HG02623 (cell line): ENCODE measurements around the gene MAPK8.
"Not testable (repeated sequence)": the region's sequence is repeated elsewhere in the genome, so short reads cannot be mapped to it uniquely, and the experiment has no call there.

Experiments used
- ATAC-seq: cut with Tn5 transposase; IDR thresholded peaks from one replicate; pipeline ENCODE4 v1.9.1; 2021; ENCODE audit warnings: moderate library complexity; ENCODE audit not compliant: unreplicated experiment

The MAPK8 gene

DNA sequence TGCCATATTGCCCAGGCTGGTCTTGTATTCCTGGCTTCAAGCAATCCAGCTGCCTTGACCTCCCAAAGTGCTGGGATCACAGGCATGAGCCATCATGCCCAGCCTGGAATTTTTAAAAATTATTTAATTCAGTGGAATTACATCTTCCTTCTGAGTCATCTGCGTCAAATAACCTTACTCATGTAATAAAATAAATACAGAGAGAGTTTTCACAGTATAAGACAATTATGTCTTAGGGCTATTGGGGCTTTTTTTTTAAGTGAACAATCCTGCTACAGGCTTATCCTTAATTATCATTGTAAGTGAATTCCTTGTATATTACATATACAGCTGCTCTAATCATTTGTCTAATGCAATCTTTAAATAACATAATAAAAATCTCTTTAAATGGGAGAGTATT, 108.3 kb downstream of the MAPK8 start:
- no peak for ATAC-seq

DNA sequence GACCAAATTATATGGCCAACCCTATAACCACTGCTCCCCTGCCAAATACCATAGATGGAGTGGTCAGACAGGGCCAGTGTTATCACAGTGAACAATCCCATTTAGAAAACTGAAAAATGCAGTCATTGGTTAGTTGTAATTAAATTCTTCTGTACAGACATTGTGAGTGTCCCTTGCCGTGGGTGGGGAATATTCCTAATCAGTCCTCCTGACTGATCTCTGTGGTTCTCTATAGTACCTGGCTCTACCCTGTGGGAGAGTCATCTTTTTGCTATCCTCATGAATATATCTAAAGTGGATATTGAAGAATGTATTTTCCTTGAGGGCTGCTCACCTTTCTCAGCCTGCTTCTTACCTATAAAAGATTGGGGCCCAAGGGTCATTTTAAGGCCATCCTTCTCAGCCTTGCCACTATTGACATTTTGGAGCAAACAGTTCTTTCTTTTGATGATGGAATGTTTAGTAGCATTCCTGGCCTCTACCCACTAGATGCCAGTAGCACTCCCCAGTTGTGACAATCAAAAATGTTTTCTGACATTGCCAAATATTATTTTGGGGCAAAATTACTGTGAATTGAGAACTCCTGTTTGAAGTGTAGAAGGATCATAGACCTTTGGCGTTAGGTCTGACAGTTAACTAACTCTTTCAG, 110.2 kb downstream of the MAPK8 start:
- no peak for ATAC-seq

- no peak for ATAC-seq
Measured at GRCh38 chr10:48417374-48417773, 110.9 kb downstream of the MAPK8 start.

GRCh38 chr10:48418189-48418788, 111.8 kb downstream of the MAPK8 start:
- ATAC-seq: no peak

DNA sequence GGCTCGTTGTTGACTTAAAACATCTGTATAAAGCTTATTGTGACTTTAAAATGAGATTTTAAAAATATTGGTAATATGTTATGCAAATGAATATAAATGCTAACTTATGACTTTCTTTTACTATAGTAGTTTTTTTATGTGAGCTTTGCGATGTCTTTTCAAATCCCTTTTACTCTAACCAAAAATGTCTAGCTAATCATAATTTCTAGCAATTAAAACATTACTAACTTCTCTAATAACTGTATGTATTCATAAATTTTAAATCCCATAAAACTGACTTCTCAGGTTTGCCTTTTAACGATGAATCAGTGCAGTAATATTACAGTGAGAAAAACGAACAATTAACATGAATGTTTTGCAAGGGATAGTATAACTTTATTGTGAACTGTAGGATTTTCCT, 113.2 kb downstream of the MAPK8 start:
- ATAC-seq: no peak

GRCh38 chr10:48421862-48422261, 115.4 kb downstream of the MAPK8 start:
- not testable (repeated sequence) for ATAC-seq

DNA sequence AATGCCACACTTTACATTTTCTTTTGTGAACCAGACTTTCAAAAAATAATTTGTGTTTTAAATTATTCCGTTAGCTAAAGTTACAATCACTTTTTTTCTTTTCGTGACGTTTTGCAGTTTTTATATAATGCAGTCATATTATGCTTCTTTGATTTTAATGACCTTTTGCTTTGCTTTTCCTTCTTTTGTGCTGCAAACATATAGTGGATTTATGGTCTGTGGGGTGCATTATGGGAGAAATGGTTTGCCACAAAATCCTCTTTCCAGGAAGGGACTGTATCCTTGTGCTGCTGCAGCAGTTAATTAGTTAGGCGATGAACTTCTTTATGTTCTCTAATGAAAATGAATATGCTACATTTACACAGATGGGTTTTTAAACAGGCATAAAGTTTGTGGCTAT, 117.4 kb downstream of the MAPK8 start:
- no peak for ATAC-seq

GRCh38 chr10:48428896-48429295, 122.4 kb downstream of the MAPK8 start:
- ATAC-seq: no peak

DNA sequence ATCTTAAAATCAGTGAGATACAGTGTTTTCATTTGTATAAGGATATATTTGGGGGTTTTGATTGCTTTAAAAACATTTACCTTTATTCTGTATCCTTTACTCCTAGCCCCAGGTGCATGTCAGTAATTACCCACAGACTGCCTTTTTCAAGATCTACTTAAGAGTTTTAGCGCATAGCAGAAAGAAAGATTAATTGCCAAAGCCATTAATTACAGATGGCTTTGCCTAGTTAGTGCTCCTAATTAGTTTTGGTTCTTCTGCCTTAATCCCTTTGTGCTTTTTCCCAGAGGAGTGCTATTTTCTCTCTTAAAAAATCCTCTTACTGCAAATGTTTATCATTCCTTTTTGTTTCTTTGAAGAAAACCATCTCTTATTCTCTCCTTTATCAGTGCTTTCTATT, 122.8 kb downstream of the MAPK8 start:
- ATAC-seq: no peak

- ATAC-seq: no peak
Measured at GRCh38 chr10:48430402-48430993, 124.0 kb downstream of the MAPK8 start.

DNA sequence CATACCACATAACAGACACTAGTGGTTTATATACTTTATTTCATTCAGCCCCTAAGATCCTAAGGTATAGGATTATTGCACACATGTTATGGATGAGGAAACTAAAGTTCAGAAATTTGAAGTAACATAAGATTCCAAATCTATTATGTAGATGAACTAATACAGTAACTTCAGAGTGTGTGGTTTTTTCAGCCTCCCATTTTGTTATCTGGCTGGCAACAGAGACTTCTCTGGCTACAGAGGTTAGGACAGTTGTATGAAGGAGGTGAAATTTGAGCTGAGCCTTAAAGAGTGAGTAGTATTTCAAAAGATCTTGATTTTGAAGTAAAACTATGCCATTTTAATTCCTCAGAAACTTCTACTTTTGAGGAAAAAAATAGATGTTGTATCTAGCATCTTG, 125.4 kb downstream of the MAPK8 start:
- no peak for ATAC-seq

- no peak for ATAC-seq
Measured at GRCh38 chr10:48437546-48437945, 131.1 kb downstream of the MAPK8 start.

DNA sequence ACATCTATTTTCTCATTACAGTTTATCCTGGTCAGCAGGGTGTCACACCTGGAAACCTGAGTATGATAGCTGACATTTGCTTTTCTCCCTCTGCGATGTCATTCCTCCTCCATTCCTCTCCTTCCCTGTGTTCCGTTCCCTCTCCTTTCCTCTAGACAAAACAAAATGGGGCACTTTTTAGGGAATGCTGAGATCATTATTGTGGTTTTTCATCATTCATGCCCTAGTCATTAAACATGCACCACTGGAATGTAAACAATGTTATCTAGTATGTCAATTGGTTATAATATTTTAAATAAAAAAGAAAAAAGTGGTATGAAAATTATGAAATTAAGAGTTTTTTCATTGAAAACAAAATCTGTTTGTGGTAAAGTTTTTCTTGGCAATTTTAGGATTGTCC, 132.6 kb downstream of the MAPK8 start:
- no peak for ATAC-seq

- no peak for ATAC-seq
Measured at GRCh38 chr10:48439581-48440041, 133.1 kb downstream of the MAPK8 start.

- ATAC-seq: no peak
Measured at GRCh38 chr10:48440771-48441170, 134.3 kb downstream of the MAPK8 start.

DNA sequence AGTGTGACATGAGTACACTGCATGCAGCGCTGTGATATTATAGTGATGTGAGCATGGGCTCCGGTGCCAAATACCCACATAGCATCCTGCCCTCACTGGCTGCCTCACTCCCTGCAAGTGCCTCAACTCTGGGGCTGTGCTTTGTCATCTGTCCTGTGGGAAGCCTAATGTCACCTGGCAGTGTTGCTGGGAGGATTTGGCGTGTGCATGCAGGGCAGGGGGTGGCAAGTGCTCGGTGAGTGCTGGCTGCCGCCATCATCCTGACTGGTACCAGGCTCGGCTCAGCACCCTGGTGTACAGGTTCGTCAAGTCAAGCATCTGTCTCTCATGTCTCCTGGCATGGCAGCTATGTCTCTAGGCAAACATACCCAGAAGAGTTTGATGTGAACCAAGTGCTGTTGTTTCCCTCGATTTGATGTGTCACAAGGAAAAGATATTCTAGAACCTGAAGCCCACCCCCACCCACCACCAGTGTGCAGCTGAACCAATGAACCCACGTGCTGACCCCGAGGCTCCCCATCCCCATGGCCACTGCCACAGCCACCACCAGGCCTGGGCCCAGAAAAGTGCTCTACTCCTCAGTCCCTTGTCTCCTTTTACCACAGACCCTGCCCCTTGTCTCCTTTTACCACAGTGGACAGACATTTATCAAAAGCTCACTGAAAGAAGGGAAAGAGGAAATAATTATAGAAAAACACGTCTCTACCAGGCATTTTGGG, 135.8 kb downstream of the MAPK8 start:
- ATAC-seq: no peak

- no peak for ATAC-seq
Measured at GRCh38 chr10:48442809-48443177, 136.3 kb downstream of the MAPK8 start.

- ATAC-seq: no peak
Measured at GRCh38 chr10:48444266-48444665, 137.8 kb downstream of the MAPK8 start.

DNA sequence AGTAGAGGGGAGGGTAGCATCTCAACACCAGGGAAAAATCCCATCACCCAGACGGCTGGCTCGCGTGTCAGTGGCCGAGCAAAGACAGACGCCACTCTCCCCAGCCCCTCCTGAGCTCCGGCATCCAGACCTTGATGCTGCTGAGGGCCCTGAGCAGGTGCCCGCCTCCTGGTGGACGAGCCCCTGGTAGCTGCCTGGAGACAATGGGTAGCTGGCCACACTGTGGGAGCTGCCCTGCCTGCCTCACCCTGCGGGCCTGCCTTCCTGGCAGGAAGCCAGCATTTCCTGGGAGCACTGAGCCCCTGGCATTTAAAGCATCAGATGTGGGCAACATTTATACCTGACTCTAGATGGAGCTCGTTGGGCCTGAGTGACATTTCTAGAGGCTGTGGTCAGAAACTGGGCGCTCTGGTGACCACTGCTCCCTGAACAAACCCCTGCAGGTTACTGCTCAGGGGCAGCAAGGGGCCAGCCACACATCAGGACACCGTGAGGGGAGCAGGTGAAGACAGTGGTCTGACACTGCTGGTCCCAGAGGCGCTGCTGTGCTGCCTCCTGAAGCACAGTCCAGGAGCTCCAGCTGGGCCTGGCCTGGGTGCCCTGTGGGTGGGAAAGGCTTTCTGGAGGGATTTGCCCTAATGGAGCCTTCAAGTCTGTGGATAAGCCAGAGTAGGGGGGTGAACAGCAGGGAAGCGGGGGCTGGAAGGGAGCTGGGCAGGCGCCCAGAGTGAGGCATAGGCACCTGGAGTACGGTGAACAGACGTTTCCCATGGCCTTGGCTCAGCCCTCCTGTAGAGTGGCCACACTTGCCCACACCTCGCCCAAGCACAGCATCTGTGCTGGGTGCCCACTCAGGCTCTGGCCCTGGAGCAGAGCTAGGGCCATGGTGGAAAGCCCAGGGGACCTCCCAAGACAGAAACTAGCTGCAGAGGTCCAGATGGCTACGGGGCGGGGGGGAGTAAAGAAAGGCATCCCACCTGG, 138.7 kb downstream of the MAPK8 start:
- no peak for ATAC-seq

DNA sequence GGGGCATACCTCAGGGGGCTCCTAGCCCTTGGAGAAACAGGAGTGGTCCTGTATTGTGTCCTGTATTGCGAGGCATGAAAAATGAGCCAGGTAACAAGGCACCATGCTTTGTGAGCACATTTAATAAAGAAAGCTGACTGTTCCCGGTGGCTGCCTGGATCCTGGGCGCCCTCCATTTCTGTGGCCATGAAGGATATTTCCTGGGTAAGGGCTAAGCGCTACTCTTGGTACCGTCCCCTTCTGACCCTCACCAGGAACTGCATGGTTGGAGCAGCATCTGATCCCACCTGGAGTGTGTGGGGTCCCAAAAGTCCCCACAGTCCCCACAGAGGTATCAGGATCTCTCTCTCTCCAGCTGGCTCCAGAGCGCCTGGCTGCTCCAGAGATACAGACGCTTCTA, 139.5 kb downstream of the MAPK8 start:
- no peak for ATAC-seq

DNA sequence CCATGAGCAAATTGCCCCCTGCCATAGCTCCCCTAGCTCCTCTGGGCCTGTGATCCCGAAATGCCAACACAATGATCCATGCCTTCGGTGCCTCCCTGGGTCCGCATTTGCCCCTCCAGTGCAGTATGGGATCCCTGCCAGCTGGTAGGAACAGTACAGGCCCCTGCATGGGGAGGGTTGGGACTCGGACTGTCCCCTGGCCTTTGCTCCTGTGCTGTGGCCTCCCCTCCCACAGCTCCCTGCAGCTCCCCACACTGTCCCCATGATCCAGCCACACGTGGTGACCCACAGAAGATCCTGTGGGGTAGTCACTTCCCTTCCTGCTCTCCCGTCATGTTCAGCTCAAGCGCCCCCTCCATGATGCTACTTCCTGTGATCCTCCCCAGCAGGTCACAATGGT, 140.3 kb downstream of the MAPK8 start:
- ATAC-seq: no peak
